Keratinocyte (primary cell): ENCODE data around the gene PIK3C3.
"Not testable (repeated sequence)": the region's sequence is repeated elsewhere in the genome, so short reads cannot be mapped to it uniquely, and the experiment has no call there.

Source experiments
- EZH2 ChIP-seq: IDR thresholded peaks from one replicate; pipeline ENCODE4 v1.6.1; 2012; ENCODE audit warnings: inconsistent platforms, mild to moderate bottlenecking, low read length, moderate library complexity
- TF ChIP-seq, protein P1 (sequence below), 3 experiments: IDR thresholded peaks in 1 of 3; conservative IDR thresholded peaks in 1 of 3; optimal IDR thresholded peaks in 1 of 3; 2 replicates in 2 of 3; 3 replicates in 1 of 3; pipeline versions ENCODE3 to v1.5.1; 2011; ENCODE audit warnings: low read length in 3 of 3, mild to moderate bottlenecking in 3 of 3, moderate library complexity in 2 of 3, control low read depth in 1 of 3, inconsistent platforms in 1 of 3; ENCODE audit not compliant: insufficient read depth in 2 of 3; ENCODE audit errors: extremely low read depth in 1 of 3

DNA sequence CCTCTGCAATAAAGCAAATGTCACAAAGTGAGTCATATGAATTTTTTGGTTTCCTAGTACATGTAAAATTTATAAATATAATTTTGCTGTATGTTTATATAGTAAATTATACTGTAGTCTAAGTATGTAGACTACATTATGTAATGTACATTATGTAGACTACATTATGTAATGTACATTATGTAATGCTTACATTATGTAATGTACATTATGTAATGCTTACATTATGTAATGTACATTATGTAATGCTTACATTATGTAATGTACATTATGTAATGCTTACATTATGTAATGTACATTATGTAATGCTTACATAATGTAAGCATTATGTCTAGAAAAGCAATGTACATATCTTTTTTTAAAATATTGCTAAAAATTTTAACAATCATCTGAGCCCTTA, 54.4 kb downstream of the PIK3C3 start:
- TF ChIP-seq, protein P1, sequence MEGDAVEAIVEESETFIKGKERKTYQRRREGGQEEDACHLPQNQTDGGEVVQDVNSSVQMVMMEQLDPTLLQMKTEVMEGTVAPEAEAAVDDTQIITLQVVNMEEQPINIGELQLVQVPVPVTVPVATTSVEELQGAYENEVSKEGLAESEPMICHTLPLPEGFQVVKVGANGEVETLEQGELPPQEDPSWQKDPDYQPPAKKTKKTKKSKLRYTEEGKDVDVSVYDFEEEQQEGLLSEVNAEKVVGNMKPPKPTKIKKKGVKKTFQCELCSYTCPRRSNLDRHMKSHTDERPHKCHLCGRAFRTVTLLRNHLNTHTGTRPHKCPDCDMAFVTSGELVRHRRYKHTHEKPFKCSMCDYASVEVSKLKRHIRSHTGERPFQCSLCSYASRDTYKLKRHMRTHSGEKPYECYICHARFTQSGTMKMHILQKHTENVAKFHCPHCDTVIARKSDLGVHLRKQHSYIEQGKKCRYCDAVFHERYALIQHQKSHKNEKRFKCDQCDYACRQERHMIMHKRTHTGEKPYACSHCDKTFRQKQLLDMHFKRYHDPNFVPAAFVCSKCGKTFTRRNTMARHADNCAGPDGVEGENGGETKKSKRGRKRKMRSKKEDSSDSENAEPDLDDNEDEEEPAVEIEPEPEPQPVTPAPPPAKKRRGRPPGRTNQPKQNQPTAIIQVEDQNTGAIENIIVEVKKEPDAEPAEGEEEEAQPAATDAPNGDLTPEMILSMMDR (optimal IDR thresholded peaks at IDR 0.05 in 1 of 3, IDR thresholded peaks at IDR 0.05 in 1 of 3, conservative IDR thresholded peaks at IDR 0.05 in 1 of 3; ENCODE audit: extremely low read depth in 1 of 3, insufficient read depth in 2 of 3, low read length in 3 of 3), result not testable (repeated sequence)
- TF ChIP-seq EZH2, result not testable (repeated sequence)
